Breast epithelium (tissue), 3 donors: ENCODE results near the gene PASD1.

Experiments
- CTCF ChIP-seq, 3 donors: fragments of 450-650 bp; IDR thresholded peaks; one replicate each; pipeline ENCODE4 v1.5.1; 2016 to 2017; ENCODE audit warnings: antibody characterized with exemption in 3 of 3, mild to moderate bottlenecking in 3 of 3, moderate library complexity in 3 of 3
- POLR2AphosphoS5 ChIP-seq, 3 donors: sonication (generic); formaldehyde crosslinking; IDR thresholded peaks; one replicate each; pipeline ENCODE4 v1.6.1; 2017; ENCODE audit warnings: antibody characterized with exemption in 3 of 3

- TF ChIP-seq CTCF (IDR thresholded peaks at IDR 0.05) (no peak), POLR2AphosphoS5 (IDR thresholded peaks at IDR 0.05) (no peak)
These were observed 41.5 kb downstream of the PASD1 start for GRCh38 chrX:151604931-151605330.
